ENCODE measurements around the gene TMEM240.
"Not testable (repeated sequence)": the region's sequence is repeated elsewhere in the genome, so short reads cannot be mapped to it uniquely, and the experiment has no call there.

TMEM240 gene

DNA sequence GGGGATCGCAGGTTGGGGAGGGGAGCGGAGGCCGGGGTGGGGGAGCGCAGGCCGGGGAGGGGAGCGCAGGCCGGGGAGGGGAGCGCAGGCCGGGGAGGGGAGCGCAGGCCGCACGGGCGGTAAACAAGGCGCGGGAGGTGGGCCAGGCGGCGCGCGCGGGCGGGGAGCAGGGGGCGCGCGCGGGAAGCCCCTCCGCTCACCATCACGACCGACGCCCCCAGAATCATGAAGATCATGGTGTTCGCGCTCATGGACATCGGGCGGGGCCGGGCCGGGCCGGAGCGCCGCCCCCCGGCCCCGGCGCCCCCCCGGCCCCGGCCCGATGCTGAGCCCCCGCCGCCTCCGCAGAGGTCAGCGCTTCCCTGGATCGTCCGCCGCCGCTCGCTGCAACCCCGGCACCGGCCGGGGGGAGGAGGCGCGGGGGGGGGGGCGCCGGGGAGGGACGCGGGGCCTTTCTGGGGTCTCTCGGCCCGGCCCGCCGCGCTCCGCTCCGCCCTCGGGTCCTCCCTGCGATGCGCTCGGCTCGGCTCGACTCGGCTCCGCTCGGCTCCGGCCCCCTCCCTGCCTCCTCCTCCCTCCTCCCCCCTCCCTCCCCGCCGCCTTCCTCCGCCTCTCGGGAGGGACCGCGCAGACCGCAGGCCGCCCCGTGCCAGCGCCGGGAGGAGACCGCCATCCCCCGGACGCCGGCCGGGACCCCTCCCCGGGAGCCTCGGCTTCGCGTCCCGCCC lies at the start of gene TMEM240:
Gene TMEM240 (minus strand): TSS at position 535 of the 728 bp plus-strand sequence. CDS start 278 bp downstream, at position 257.
- DNase-seq: peak in 1 of 4 experiments; percentile 12

DNA sequence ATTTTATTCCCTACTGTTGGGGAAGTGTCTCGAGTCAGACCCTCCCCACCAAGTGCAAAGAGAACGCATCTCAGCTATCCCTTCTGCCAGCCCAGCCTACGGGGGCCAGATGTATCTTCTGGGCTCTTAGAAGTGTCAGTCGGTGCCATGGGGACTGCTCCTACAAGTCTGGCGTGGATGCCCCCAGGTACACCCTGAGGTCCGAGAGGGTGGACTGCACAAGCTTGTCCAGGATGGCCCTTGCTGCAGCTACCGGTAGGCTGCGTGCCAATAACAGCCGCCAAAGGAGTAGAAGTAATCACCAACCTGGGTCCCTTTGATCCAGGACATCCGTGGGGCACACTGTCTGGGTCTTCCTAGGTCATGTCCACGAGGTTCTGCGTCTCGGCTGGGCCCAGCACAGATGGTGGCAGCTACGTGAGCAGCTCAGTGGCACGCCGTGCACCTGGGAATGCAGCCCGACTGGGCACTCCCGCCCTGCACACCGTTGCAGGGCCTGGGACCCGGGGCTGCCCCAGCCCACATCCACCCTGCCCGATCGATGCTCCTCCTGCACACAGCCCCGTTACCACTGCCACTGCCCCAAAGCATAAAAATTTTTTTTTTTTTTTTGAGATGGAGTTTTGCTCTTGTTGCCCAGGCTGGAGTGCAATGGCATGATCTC lies 43.1 kb upstream of the TMEM240 start:
- no peak for DNase-seq

- DNase-seq: no peak
These were observed 42.3 kb upstream of the TMEM240 start for GRCh38 chr1:1582585-1583346.

DNA sequence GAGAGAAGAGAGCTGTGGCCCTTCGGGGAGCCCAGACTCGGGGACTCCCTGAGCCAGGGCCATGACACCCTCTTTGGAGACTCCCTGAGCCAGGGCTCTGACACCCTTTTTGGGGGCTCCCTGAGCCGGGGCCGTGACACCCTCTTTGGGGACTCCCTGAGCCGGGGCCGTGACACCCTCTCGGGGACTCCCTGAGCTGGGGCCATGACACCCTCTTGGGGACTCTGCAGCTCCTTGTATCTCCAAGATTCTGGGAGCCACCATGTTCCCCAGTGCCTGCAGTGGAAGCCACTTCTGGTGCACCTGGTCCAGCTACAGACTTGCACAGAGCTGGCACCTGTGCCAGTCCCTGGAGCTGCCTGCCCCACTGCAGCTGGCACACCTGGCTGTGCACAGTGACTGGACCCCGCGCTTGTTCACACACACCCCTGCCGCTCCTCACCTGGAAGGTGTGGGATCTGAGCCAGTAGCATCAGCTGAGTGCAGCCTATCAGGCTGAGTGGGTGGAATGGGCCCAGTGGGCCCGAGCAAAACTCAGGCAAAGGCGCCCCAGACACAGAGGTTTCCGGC lies 38.0 kb upstream of the TMEM240 start:
- no peak for DNase-seq

- no peak for DNase-seq
These were observed 37.1 kb upstream of the TMEM240 start for GRCh38 chr1:1577367-1578011.

GRCh38 chr1:1574721-1575537 lies 34.5 kb upstream of the TMEM240 start, which contains the start of gene SSU72:
Gene SSU72 (minus strand): TSS chr1:1574863. CDS start chr1:1574557, 306 bp downstream.
- peak; percentile 85 to 91 (median 86) for DNase-seq

GRCh38 chr1:1573843-1574720 lies 33.7 kb upstream of the TMEM240 start:
- DNase-seq: peak in 3 of 4 experiments; percentile 56 to 74 (median 70)

DNA sequence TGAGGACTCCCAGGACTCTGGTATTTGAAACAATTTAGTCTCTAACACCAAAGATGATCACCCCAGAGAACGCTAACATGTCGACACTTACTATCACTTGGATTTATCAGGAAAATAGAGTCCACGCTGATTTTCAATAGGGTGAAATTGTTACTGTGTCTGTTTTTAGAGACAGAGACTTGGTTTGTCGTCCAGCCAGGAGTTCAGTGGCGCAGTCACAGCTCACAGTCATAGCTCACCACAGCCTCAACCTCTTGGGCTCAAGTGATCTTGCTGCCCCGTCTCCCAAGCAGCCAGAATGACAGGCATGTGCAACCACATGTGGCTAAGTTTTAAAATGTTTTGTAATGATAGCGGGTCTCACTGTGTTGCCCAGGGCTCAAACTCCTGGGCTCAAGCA lies 28.9 kb upstream of the TMEM240 start:
- DNase-seq: no peak

DNA sequence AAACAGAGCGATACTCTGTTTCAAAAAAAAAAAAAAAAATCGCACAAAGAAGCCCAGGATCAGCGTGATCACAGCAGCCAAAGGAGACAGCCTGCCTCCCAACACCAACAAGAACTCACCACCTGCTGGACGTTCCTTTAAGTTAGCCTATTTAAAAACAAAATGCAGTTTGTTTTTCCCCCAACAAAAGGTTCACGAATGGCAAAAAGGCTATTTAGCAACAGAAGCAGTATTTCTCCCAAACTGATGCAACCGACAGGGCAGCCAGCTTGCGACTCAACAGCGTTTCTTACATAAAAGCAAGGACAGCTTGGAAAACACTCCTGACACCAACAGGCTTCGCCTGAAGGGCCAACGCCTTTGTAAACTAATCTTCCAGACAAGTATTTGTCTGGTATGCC lies 27.5 kb upstream of the TMEM240 start:
- no peak for DNase-seq

GRCh38 chr1:1567152-1567875 lies 26.9 kb upstream of the TMEM240 start:
- DNase-seq: no peak

- DNase-seq: no peak
These were observed 24.9 kb upstream of the TMEM240 start for GRCh38 chr1:1565340-1565739.

- no peak for DNase-seq
These were observed 23.8 kb upstream of the TMEM240 start for GRCh38 chr1:1564268-1564667.

DNA sequence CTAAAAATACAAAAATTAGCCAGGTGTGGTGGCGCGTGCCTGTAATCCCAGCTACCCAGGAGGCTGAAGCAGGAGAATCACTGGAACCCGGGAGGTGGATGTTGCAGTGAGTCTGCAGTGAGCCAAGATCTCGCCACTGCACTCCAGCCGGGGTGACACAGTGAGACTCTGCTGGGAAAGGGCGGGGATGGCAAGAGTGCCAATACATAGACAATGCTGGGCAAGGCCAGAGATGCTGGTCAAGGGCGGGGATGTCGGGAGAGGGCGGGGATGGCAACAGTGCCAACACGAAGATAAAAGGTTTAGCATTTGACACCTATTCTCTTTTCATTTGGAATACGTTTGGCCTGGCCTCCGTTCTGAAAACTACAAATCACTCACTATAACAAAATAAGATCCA lies 23.3 kb upstream of the TMEM240 start:
- DNase-seq: no peak

DNA sequence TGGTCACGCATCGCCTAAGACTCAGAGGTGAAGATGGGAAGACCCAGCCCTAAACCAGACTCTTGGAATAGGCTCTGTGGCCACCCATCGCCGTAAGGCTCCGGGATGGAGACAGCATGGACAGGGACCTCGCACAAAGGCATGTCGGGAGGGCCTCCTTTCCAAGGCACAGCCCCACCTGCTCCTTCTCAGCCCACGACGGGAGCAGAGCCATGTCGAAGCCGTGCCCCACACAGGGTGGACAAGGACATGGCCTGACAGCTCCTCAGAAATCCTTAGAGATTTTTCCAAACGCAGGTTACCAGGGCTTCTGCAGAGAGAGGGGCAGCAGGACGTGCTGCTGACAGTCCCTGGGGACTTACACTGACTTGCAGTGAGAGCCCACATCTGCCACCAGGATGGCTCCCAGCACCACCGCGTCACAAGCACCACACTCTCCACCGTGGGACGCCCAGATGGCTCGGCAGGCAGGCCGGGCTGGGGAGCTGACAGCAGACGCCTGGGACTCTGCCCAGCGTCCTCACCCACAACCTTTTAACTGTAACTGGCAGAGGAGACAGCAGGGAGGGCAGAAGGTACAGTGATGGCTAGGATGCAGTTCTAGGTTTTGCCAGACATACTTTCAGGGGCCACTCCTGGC lies 22.3 kb upstream of the TMEM240 start:
- DNase-seq: no peak

- no peak for DNase-seq
These were observed 21.5 kb upstream of the TMEM240 start for GRCh38 chr1:1561801-1562470.

- DNase-seq: no peak
These were observed 19.8 kb upstream of the TMEM240 start for GRCh38 chr1:1560178-1560577.

DNA sequence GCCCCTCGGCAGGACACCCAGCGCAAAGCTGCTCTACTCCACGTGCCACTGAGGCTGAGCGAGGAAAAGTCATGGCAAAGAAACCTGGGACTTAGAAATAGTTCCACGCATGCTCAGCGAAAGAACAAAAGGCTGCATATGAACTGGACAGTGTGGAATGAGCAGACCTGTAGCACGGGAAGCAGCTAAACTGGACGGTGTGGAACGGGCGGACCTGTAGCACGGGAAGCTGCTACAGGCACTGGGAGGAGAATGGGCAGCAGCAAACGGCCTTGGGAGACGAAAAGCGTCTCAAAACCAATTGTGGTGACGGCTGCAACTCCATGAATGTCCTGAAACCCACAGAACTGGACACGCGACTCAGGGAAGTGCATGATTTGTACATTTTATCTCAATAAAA lies 18.6 kb upstream of the TMEM240 start:
- no peak for DNase-seq

DNA sequence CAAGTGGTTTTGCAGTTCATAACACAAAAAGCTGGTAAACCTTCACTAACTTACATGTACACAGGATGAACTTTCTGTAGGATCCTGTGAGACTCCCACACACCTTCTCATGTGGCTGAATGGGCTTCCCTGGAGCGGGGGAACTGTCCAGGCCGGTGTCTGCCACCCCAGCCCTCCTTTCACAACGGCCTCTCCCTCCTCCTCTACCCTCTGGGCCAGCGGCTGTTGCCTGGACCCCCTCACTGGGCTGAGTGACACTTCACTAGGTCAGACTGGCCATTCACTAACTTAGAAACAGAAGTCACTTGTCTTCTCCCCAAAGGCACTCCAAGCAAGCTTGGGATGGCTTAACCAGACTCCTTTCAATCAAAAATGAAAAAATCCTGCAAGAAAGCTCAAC lies 18.2 kb upstream of the TMEM240 start:
- DNase-seq: no peak

DNA sequence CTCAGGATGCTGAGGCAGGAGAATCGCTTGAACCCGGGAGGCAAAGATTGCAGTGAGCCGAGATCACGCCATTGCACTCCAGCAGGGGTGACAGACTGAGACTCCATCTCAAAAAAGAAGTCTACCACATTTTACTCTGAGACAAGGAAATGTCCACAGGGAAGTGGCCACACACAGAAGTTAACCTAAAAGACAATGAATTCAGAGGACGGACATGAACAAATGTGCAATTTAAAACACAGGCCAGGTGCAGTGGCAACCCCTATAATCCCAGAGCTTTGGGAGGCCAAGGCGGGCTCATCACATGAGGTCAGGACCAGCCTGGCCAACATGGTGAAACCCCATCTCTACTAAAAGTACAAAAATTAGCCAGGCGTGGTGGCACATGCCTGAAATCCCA lies 17.3 kb upstream of the TMEM240 start:
- not testable (repeated sequence) for DNase-seq

Data from activated CD4-positive, CD25-positive, alpha-beta regulatory T cell (primary cell).